Transverse colon (tissue), 4 donors: ENCODE measurements around the gene PROK2. TPM values are rescaled to one million over a fixed set of nuclear protein-coding genes. Genes with fewer than 3 reads are reported as not detected.

Source experiments
- DNase-seq: peaks from one replicate; pipeline ENCODE4 v3.0.0-alpha.2; 2019
- H3K27ac ChIP-seq, 4 donors: fragments of 200-600 bp; sonication (generic); 2 replicates each; pipeline ENCODE4 v1.5.1; 2016 to 2018; ENCODE audit warnings: inconsistent platforms in 4 of 4
- H3K27me3 ChIP-seq: fragments of 200-600 bp; sonication (generic); 2 replicates; pipeline ENCODE4 v1.5.1; 2017; ENCODE audit warnings: inconsistent platforms
- H3K36me3 ChIP-seq, 4 donors: fragments of 200-600 bp; sonication (generic); 2 replicates each; pipeline ENCODE4 v1.5.1; 2017 to 2019; ENCODE audit warnings: inconsistent platforms in 4 of 4
- H3K4me1 ChIP-seq, 4 donors: fragments of 200-600 bp; sonication (generic); 2 replicates each; pipeline ENCODE4 v1.5.1; 2017 to 2020; ENCODE audit warnings: inconsistent platforms in 4 of 4
- H3K4me3 ChIP-seq, 4 donors: fragments of 200-600 bp; sonication (generic); 1 replicate in 1 of 4; 2 replicates in 3 of 4; pipeline versions ENCODE4 v1.5.1 to v1.6.1; 2017 to 2019; ENCODE audit warnings: inconsistent platforms in 4 of 4
- H3K9me3 ChIP-seq, 2 donors: fragments of 200-600 bp; sonication (generic); 2 replicates each; pipeline ENCODE4 v1.5.1; 2017 to 2019; ENCODE audit warnings: inconsistent platforms in 2 of 2
- CTCF ChIP-seq, 5 experiments: fragments of 200-600 bp in 3 of 5; fragments of 450-650 bp in 2 of 5; sonication (generic) in 3 of 5; IDR thresholded peaks; 1 replicate in 2 of 5; 2 replicates in 3 of 5; pipeline ENCODE4 v1.5.1; 2016 to 2017; ENCODE audit warnings: antibody characterized with exemption in 5 of 5, inconsistent platforms in 3 of 5, mild to moderate bottlenecking in 2 of 5, moderate library complexity in 1 of 5
- EP300 ChIP-seq: sonication (generic); formaldehyde crosslinking; IDR thresholded peaks from one replicate; pipeline ENCODE4 v1.6.1; 2017; ENCODE audit warnings: antibody characterized with exemption, low read depth
- POLR2A ChIP-seq: fragments of 450-650 bp; IDR thresholded peaks from one replicate; pipeline ENCODE4 v1.6.1; 2016; ENCODE audit warnings: antibody characterized with exemption, mild to moderate bottlenecking, moderate library complexity
- POLR2AphosphoS5 ChIP-seq, 3 donors: sonication (generic); formaldehyde crosslinking; IDR thresholded peaks; one replicate each; pipeline ENCODE4 v1.6.1; 2016; ENCODE audit warnings: antibody characterized with exemption in 3 of 3
- WGBS, 2 donors: methylation state at CpG; one replicate each; pipeline ENCODE4 v1.1.5; 2018; ENCODE audit warnings: low coverage in 1 of 2; 5-methylcytosine and 5-hydroxymethylcytosine counted together
- in situ Hi-C, 4 donors: fragments of 200-750 bp; cut with MboI; loops; one replicate each; pipeline versions ENCODE4 v1.15.0 to v1.15.1; 2017; ENCODE audit warnings: low sequenced_read_pairs in 3 of 4, low pct_ligation_motif_present in 1 of 4, low pct_unique_long_range_greater_than_20kb in 1 of 4
- intact Hi-C: fragments of 100-400 bp; cut with DNase I; formaldehyde crosslinking; loops from one replicate; pipeline ENCODE4 v1.15.1; 2023; ENCODE audit warnings: low total_unique reads
- total RNA-seq, 4 donors: library from RNA; depleted of rRNA; stranded (reverse); fragments of >200 nt; gene quantifications; one replicate each; pipeline ENCODE4 v1.1.0, GENCODE V29; 2016

The PROK2 gene
- total RNA-seq, 4 donors from 2014 or later: not detected

DNA sequence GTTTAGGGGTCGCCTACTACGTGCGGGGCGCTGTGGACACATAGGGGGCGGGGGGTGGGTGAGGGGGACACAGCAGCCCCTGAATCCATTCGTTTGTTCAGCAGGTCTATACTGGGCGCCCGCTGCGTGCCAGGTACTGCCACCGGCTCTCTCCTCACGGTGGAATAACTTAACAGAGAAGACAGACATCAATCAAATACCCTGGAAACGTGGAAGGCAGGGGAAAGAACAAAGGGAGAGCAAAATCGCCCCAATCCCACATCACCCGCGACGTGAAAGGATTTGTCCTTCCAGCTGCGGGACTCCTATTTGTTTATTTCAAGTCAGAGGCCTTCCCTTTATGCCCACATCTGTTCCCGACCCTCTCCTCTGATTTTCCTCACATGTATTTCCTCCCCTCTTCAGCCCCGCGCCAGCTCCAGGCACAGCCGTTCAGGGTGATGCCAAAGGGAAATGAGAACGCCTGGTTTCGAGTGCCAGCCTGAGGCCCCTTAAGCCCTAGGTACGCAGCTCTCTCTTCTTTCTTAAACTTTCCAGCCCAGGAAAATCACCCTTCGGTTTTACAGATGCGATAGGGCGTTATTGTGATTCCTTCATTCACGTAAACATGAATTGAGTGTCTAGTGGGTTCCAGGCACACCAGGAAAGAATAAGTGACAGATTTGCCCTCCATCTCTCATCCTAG lies 726 bp upstream of the PROK2 start:
- no peak overlapping the region for H3K27ac ChIP-seq

GRCh38 chr3:71784201-71784913 lies 591 bp downstream of the PROK2 start:
- Histone ChIP-seq H3K4me3 (peak overlapping the region in 3 of 4 donors; percentile 2 to 50 (median 21)), H3K9me3 (no peaks in the 10 kb centered on the region), H3K27ac (no peak overlapping the region), H3K4me1 (peaks cover 3 to 14% (median 10%) of the 10 kb centered on the region in 4 donors), H3K36me3 (no peaks in the 10 kb centered on the region), H3K27me3 (peaks cover 84% of the 10 kb centered on the region)
- intact Hi-C loops: no loop called here
- 8 to 11% methylated on average over 11 to 23 of the region's 23 CpGs for WGBS, 2 donors
- no peak for TF ChIP-seq POLR2A
- TF ChIP-seq POLR2AphosphoS5 (IDR thresholded peaks at IDR 0.05): no peak
- TF ChIP-seq EP300: no peak
- no peak for TF ChIP-seq CTCF (IDR thresholded peaks at IDR 0.05)
- in situ Hi-C loops: no loop called here
- DNase-seq: no peak

More for the DNA sequence above, 726 bp upstream of the PROK2 start:
- no peak for TF ChIP-seq EP300
- no peak for TF ChIP-seq POLR2A
- no peak for TF ChIP-seq CTCF (IDR thresholded peaks at IDR 0.05)
- TF ChIP-seq POLR2AphosphoS5 (IDR thresholded peaks at IDR 0.05): no peak
- Histone ChIP-seq H3K4me1 (peaks cover 3 to 14% (median 10%) of the 10 kb centered on the region in 4 donors), H3K9me3 (no peaks in the 10 kb centered on the region), H3K27me3 (peaks cover 71% of the 10 kb centered on the region), H3K36me3 (no peaks in the 10 kb centered on the region), H3K4me3 (peak overlapping the region in 2 of 4 donors; percentile 21 to 50)
- intact Hi-C loops: no loop called here
- no peak for DNase-seq
- WGBS, 2 donors: 15 to 17% methylated on average over 17 to 27 of the region's 28 CpGs
- in situ Hi-C loops: no loop called here

GRCh38 chr3:71783152-71783551 lies 1.8 kb downstream of the PROK2 start:
- Histone ChIP-seq H3K9me3 (no peaks in the 10 kb centered on the region), H3K27ac (no peak overlapping the region), H3K27me3 (peaks cover 96% of the 10 kb centered on the region), H3K4me3 (no peak overlapping the region), H3K4me1 (peaks cover 3 to 14% (median 10%) of the 10 kb centered on the region in 4 donors), H3K36me3 (no peaks in the 10 kb centered on the region)
- in situ Hi-C loops: no loop called here
- 57 to 70% methylated on average over 1 of the region's 1 CpG for WGBS, 2 donors
- no peak for DNase-seq
- intact Hi-C loops: no loop called here
- no peak for TF ChIP-seq POLR2AphosphoS5 (IDR thresholded peaks at IDR 0.05)
- no peak for TF ChIP-seq POLR2A
- TF ChIP-seq EP300: no peak
- no peak for TF ChIP-seq CTCF (IDR thresholded peaks at IDR 0.05)

- H3K27me3 ChIP-seq: peaks cover 95% of the 10 kb centered on the region
- no peak for DNase-seq
- H3K27ac ChIP-seq: no peak overlapping the region
- H3K4me3 ChIP-seq: no peak overlapping the region
- no peak for TF ChIP-seq CTCF (IDR thresholded peaks at IDR 0.05)
- no peak for TF ChIP-seq EP300
- no peak for TF ChIP-seq POLR2AphosphoS5 (IDR thresholded peaks at IDR 0.05)
- TF ChIP-seq POLR2A: no peak
- peaks cover 3 to 12% (median 10%) of the 10 kb centered on the region in 4 donors for H3K4me1 ChIP-seq
- in situ Hi-C loops (no loop called here), intact Hi-C loops (no loop called here)
- WGBS, 2 donors: 87 to 100% methylated on average over 1 to 4 of the region's 4 CpGs
- H3K9me3 ChIP-seq: no peaks in the 10 kb centered on the region
- no peaks in the 10 kb centered on the region for H3K36me3 ChIP-seq
Observed at GRCh38 chr3:71780430-71780829, 4.5 kb downstream of the PROK2 start.
